HepG2 (cell line): ENCODE results near the gene MEPCE. TPM values are rescaled to one million over a fixed set of nuclear protein-coding genes. Genes with fewer than 3 reads are reported as not detected.
A peak's percentile ranks its signal among the peaks of the same experiment; 100 is the strongest.

Experiments used
- CBX5 ChIP-seq: sonication (generic); formaldehyde crosslinking; IDR thresholded peaks from 2 replicates; pipeline ENCODE4 v1.4.0; 2020; ENCODE audit warnings: missing genetic modification reagents, borderline replicate concordance
- NFE2L2 ChIP-seq: fragments of 150-350 bp; IDR thresholded peaks from 2 replicates; pipeline ENCODE4 v1.6.1; 2014; ENCODE audit warnings: low read length
- ZNF224 ChIP-seq: sonication (generic); formaldehyde crosslinking; IDR thresholded peaks from 2 replicates; pipeline ENCODE4 v1.5.0; 2020; ENCODE audit warnings: mild to moderate bottlenecking, missing genetic modification reagents
- polyA plus RNA-seq, 8 experiments: library from polyadenylated mRNA; depleted of rRNA in 3 of 8; stranded (reverse) in 7 of 8; unstranded in 1 of 8; fragments of >200 nt; fragmentation: Illumina TruSeq in 4 of 8; extraction: Trizol in 4 of 8; gene quantifications; 2 replicates each; pipeline versions ENCODE4 v1.2.1 to v1.2.3, GENCODE V29; 2011 to 2016; ENCODE audit warnings: low read depth in 4 of 8, missing spikeins in 1 of 8, mixed read lengths in 1 of 8; ENCODE audit not compliant: insufficient read depth in 1 of 8
- total RNA-seq, 5 experiments: library from RNA; depleted of rRNA; stranded (reverse); fragments of >200 nt; fragmentation: Illumina TruSeq; extraction: Trizol; gene quantifications; 2 replicates each; pipeline ENCODE4 v1.2.3, GENCODE V29; 2016; ENCODE audit warnings: low read depth in 1 of 5
- TF ChIP-seq, protein P1 (sequence below): sonication (generic); formaldehyde crosslinking; IDR thresholded peaks from 2 replicates; pipeline ENCODE4 v1.4.0; 2020; ENCODE audit warnings: missing genetic modification reagents, borderline replicate concordance
- TF ChIP-seq, protein P2 (sequence below): sonication (generic); formaldehyde crosslinking; conservative IDR thresholded peaks from 2 replicates; pipeline ENCODE4 v1.5.0; 2020; ENCODE audit warnings: missing genetic modification reagents
- TF ChIP-seq, protein P3 (sequence below): sonication (generic); formaldehyde crosslinking; IDR thresholded peaks from 2 replicates; pipeline ENCODE4 v1.8.1; 2023; ENCODE audit warnings: missing genetic modification reagents, inconsistent platforms, borderline replicate concordance
- TF ChIP-seq, protein P4 (sequence below): sonication (generic); formaldehyde crosslinking; IDR thresholded peaks from 2 replicates; pipeline ENCODE4 v1.8.0; 2022; ENCODE audit warnings: mild to moderate bottlenecking, missing genetic modification reagents, moderate library complexity

The MEPCE gene
- total and polyA plus RNA-seq, 2 of the 13 experiments (the other 11 are each of a cell fraction or from before 2014, with no cell fraction given), result 12.3 to 26.0 TPM

DNA sequence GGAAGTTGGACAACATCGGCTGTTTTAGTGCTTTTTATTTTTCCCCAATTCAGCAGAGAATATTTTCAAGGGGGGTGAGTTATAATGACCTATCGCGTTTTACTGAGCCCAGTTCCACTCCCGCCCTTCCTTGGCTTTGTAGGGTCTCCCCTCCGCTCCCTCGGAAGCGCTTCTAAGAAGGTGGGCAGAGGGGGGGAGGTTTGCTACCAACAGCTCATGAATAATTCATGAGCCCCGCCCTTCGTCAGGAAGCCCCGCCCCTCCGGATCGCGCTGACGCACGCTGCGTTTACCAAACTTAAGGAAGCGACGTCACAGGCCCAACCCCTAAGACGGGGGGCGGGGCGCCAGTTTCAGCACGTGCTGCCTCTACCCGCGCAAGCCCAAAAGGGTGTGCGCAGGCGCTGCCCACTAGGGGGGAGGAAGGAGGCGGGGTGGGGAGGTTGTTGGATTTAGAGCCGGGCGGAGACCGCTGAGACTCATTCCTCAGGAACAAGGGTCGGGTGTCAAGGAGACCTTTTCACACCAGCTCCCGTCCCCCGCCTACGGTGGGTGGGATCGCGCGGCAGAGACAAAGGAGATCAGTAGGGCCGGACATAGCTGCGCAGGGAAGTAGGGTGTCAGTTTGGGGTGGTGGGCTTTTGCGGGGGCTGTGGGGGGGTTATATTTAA, 529 bp upstream of the MEPCE start (continued):
- TF ChIP-seq, protein P1, sequence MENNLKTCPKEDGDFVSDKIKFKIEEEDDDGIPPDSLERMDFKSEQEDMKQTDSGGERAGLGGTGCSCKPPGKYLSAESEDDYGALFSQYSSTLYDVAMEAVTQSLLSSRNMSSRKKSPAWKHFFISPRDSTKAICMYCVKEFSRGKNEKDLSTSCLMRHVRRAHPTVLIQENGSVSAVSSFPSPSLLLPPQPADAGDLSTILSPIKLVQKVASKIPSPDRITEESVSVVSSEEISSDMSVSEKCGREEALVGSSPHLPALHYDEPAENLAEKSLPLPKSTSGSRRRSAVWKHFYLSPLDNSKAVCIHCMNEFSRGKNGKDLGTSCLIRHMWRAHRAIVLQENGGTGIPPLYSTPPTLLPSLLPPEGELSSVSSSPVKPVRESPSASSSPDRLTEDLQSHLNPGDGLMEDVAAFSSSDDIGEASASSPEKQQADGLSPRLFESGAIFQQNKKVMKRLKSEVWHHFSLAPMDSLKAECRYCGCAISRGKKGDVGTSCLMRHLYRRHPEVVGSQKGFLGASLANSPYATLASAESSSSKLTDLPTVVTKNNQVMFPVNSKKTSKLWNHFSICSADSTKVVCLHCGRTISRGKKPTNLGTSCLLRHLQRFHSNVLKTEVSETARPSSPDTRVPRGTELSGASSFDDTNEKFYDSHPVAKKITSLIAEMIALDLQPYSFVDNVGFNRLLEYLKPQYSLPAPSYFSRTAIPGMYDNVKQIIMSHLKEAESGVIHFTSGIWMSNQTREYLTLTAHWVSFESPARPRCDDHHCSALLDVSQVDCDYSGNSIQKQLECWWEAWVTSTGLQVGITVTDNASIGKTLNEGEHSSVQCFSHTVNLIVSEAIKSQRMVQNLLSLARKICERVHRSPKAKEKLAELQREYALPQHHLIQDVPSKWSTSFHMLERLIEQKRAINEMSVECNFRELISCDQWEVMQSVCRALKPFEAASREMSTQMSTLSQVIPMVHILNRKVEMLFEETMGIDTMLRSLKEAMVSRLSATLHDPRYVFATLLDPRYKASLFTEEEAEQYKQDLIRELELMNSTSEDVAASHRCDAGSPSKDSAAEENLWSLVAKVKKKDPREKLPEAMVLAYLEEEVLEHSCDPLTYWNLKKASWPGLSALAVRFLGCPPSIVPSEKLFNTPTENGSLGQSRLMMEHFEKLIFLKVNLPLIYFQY (CRISPR knock-in tag), result 0 out of 2 replicates have a peak, but pooled peaks have one; percentile 6
- TF ChIP-seq CBX5 (CRISPR knock-in tag) (no peak; the same call in 1 of the 2 replicates), ZNF224 (no peak), NFE2L2 (no peak)
- TF ChIP-seq, protein P2, sequence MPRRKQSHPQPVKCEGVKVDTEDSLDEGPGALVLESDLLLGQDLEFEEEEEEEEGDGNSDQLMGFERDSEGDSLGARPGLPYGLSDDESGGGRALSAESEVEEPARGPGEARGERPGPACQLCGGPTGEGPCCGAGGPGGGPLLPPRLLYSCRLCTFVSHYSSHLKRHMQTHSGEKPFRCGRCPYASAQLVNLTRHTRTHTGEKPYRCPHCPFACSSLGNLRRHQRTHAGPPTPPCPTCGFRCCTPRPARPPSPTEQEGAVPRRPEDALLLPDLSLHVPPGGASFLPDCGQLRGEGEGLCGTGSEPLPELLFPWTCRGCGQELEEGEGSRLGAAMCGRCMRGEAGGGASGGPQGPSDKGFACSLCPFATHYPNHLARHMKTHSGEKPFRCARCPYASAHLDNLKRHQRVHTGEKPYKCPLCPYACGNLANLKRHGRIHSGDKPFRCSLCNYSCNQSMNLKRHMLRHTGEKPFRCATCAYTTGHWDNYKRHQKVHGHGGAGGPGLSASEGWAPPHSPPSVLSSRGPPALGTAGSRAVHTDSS (CRISPR knock-in tag), result no peak
- TF ChIP-seq, protein P3, sequence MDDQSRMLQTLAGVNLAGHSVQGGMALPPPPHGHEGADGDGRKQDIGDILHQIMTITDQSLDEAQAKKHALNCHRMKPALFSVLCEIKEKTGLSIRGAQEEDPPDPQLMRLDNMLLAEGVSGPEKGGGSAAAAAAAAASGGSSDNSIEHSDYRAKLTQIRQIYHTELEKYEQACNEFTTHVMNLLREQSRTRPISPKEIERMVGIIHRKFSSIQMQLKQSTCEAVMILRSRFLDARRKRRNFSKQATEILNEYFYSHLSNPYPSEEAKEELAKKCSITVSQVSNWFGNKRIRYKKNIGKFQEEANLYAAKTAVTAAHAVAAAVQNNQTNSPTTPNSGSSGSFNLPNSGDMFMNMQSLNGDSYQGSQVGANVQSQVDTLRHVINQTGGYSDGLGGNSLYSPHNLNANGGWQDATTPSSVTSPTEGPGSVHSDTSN (CRISPR knock-in tag), result no peak
- TF ChIP-seq, protein P4, sequence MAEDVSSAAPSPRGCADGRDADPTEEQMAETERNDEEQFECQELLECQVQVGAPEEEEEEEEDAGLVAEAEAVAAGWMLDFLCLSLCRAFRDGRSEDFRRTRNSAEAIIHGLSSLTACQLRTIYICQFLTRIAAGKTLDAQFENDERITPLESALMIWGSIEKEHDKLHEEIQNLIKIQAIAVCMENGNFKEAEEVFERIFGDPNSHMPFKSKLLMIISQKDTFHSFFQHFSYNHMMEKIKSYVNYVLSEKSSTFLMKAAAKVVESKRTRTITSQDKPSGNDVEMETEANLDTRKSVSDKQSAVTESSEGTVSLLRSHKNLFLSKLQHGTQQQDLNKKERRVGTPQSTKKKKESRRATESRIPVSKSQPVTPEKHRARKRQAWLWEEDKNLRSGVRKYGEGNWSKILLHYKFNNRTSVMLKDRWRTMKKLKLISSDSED (CRISPR knock-in tag), result no peak
